Activated gamma-delta T cell treated with anti-CD3 and anti-CD28 coated beads, Interleukin-2, amount 50 U/mL, for 16 hours (primary cell): ENCODE measurements around the gene ZNF480.
"Not testable (repeated sequence)": the region's sequence is repeated elsewhere in the genome, so short reads cannot be mapped to it uniquely, and the experiment has no call there.

Experiments used
- DNase-seq: peaks from one replicate; pipeline ENCODE4 v3.0.0-alpha.2; 2020; ENCODE audit warnings: low read depth

The ZNF480 gene

GRCh38 chr19:52296773-52297600, at the start of gene ZNF480:
Gene ZNF480, plus strand, starts transcription at chr19:52297169. Its CDS starts 3,244 bp downstream, at chr19:52300413.
- peak; percentile 76 for DNase-seq

GRCh38 chr19:52248241-52248640, 48.7 kb upstream of the ZNF480 start:
- DNase-seq, result peak; percentile 46

- no peak for DNase-seq
Measured at GRCh38 chr19:52258426-52258825, 38.5 kb upstream of the ZNF480 start.

GRCh38 chr19:52265556-52265955, 31.4 kb upstream of the ZNF480 start:
- not testable (repeated sequence) for DNase-seq

- DNase-seq, result peak; percentile 97
Measured at GRCh38 chr19:52269338-52270261, 27.4 kb upstream of the ZNF480 start, which contains the start of gene ZNF766. Gene ZNF766, plus strand, starts transcription at chr19:52269587. Its CDS starts 27 bp downstream, at chr19:52269614.

GRCh38 chr19:52270266-52270885, 26.6 kb upstream of the ZNF480 start:
- no peak for DNase-seq

- no peak for DNase-seq
Measured at GRCh38 chr19:52273301-52273700, 23.7 kb upstream of the ZNF480 start.

GRCh38 chr19:52274191-52274590, 22.8 kb upstream of the ZNF480 start:
- DNase-seq, result no peak

GRCh38 chr19:52275988-52276387, 21.0 kb upstream of the ZNF480 start:
- DNase-seq, result no peak

- DNase-seq, result no peak
Measured at GRCh38 chr19:52277471-52277870, 19.5 kb upstream of the ZNF480 start.

- no peak for DNase-seq
Measured at GRCh38 chr19:52286256-52286655, 10.7 kb upstream of the ZNF480 start.

- no peak for DNase-seq
Measured at GRCh38 chr19:52291781-52292180, 5.2 kb upstream of the ZNF480 start.

GRCh38 chr19:52292946-52293345, 4.0 kb upstream of the ZNF480 start:
- DNase-seq, result not testable (repeated sequence)

GRCh38 chr19:52296400-52296772, 583 bp upstream of the ZNF480 start:
- DNase-seq, result no peak

- DNase-seq, result no peak
Measured at GRCh38 chr19:52297601-52298364, 814 bp downstream of the ZNF480 start.

GRCh38 chr19:52307275-52307674, 10.3 kb downstream of the ZNF480 start:
- DNase-seq, result no peak

GRCh38 chr19:52322429-52322828, 25.5 kb downstream of the ZNF480 start:
- no peak for DNase-seq

- no peak for DNase-seq
Measured at GRCh38 chr19:52331757-52332156, 34.8 kb downstream of the ZNF480 start.

- no peak for DNase-seq
Measured at GRCh38 chr19:52335768-52336116, 38.8 kb downstream of the ZNF480 start.

GRCh38 chr19:52336117-52336790, 39.3 kb downstream of the ZNF480 start, which contains the start of gene ZNF610:
Gene ZNF610, plus strand, starts transcription at chr19:52336243. Its CDS starts 12,930 bp downstream, at chr19:52349173.
- DNase-seq, result peak; percentile 76
